Measurements from ENCODE around the gene NEUROG2.

GRCh38 chr4:112526061-112526460 is 10.1 kb upstream of the NEUROG2 start:
- TF ChIP-seq CTCF (IDR thresholded peaks at IDR 0.05) (no peak), POLR2A (IDR thresholded peaks at IDR 0.05) (no peak), POLR2AphosphoS5 (IDR thresholded peaks at IDR 0.05) (no peak)
